ENCODE results near the gene TP53RK.

Gene TP53RK

DNA sequence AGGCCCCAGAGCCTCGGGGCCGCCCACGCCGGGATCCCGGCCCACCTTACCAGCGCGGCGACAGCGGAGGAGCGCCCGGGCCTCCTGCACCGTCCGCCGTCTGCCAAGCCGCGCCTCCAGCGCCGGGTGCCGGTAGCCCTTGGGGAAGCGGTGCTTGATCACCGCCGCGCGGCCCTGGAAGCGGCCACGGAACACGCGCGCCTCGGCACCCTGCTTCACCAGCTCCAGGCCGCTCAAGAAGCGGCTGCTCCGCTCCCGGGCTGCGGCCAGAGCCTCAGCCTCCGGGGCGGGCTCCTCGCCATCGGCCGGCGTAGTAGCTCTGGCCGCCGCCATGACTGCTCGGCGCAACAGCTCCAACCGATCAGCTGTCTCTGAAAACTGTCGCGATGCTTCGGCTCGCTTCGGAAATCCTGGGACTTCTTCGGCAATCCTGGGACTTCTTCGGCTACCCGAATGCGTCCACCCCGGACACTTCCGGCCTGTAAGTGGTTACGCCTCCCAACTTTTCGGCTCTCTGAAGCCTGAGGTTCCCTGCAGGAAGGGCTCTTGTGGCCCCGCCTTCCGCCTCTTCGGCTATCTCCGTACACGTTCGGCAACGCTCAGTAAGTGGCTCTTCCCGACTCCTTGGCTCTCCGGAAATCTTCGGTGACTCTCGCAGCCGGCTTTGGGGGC lies at the start of gene TP53RK:
Gene TP53RK, minus strand, starts transcription at position 363 of the 672 bp plus-strand sequence. Its CDS starts 30 bp downstream, at position 333.
- peak; percentile 100 for DNase-seq

DNA sequence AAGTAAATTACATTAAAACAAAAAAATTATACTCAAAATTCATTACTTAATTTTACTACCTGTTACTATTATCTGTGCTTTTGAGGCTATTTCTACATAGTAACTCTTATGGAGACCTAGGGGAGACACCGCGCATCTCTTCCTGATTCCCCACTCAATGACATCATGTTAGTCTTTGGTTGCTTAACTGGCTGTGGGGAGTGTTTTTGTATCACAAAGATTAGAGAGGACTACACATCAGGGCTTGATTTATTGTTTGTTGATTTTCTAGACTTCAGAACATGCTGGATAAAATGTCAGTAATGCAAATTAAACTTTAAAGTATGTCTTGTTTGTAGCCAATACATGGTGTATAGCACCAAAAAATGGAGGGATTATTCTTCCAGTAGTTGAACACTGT lies 46.2 kb upstream of the TP53RK start:
- no peak for DNase-seq

DNA sequence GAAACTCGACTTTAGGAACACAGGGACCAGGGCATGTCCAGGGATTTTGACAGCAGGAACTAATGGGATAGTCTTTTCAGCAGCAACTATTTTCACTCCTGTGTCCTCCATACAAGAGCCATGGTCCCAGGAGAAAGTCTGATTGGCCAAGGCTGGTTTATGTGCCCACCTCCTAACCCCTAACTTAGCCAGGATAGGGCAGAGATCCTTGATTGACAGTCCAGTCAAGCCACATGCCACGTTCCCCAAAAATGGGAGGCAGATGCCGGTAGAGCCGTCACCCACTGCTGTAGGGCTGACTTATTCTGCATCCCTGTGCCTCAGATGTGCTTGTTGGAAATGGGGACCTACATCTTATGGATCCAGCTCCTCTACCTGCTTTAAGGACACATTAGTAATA lies 42.5 kb upstream of the TP53RK start:
- no peak for DNase-seq

DNA sequence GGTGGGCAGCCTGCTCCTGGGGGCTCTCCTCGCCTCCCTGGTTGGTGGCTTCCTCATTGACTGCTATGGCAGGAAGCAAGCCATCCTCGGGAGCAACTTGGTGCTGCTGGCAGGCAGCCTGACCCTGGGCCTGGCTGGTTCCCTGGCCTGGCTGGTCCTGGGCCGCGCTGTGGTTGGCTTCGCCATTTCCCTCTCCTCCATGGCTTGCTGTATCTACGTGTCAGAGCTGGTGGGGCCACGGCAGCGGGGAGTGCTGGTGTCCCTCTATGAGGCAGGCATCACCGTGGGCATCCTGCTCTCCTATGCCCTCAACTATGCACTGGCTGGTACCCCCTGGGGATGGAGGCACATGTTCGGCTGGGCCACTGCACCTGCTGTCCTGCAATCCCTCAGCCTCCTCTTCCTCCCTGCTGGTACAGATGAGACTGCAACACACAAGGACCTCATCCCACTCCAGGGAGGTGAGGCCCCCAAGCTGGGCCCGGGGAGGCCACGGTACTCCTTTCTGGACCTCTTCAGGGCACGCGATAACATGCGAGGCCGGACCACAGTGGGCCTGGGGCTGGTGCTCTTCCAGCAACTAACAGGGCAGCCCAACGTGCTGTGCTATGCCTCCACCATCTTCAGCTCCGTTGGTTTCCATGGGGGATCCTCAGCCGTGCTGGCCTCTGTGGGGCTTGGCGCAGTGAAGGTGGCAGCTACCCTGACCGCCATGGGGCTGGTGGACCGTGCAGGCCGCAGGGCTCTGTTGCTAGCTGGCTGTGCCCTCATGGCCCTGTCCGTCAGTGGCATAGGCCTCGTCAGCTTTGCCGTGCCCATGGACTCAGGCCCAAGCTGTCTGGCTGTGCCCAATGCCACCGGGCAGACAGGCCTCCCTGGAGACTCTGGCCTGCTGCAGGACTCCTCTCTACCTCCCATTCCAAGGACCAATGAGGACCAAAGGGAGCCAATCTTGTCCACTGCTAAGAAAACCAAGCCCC lies 36.2 kb upstream of the TP53RK start:
- no peak for DNase-seq

DNA sequence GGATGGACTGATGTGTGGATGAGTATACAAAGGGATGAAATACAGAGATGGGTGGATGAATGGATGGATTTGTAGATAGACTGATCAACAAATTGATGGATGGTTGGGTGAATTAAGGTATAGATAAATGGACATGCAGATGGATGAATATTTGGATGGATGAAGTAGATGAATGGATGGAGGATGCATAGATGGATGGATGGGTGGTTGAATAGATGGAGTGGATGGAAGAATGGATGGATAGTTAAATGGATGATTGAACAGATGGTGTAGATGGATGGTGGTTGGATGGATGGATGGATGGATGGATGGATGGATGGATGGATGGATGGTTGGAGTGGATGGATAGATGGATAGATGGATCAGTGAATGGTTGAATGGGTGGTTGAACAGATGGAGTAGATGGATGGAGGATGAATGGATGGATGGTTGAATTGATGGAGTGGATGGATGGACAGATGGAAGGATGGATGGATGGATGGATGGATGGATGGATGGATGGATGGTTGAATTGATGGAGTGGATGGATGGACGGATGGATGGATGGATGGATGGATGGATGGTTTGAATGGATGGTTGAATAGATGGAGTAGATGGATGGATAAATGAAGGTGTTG lies 35.2 kb upstream of the TP53RK start:
- DNase-seq: no peak

DNA sequence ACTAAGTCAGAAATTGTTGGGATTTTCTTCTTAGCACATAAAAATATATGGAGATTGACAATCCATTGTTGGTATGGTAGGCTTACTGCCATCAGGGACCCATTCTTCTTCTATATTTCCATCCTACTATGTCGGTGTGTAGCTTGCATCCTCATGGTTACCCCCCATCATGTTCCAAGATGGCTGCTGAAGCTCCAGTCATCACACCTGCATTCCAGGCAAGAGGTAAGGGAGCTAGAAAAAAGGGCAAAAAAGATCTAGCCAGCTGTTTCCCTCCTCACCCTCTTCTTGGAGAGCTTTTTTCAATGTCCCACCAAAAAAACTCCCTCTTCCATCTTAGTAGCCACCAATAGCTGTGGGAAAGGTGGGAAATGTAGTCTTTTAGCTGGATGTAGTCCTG lies 33.8 kb upstream of the TP53RK start:
- no peak for DNase-seq

DNA sequence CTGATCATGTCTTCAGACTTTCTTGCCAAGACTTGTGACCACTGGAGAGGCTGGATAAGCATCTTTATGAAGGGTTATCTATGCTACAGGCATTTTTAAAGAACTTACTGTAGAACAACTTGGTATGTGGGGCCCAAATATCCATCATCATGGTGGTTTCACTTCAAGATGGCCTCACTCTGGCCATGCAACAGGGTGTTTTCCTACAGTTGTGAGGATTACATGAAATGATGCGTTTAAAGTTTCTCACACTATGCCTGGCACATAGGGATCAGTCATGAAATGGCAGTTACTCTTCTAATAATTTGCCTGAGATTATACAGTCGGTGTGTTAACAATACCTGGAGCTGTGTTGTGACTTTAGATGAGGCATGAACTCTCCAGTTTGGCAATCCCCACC lies 33.2 kb upstream of the TP53RK start:
- DNase-seq: no peak

DNA sequence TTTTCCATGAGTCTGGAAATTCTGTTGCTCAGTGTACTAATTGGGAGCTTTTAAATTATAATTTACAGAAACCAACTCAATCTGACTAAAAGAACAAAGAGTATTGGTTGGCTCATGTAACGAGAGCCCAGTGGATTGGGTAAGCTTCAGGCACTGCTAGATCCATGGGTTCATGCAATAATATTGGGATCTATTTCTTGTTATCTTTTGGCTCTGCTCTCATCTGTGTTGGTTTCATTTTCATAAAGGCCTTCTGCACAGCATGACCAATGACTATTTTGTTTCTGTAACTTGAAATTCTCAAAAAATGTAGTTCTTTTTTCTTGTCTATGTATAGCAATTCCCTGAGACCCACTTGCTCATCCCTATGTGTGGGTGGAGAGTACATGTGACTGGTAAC lies 32.2 kb upstream of the TP53RK start:
- DNase-seq: no peak

DNA sequence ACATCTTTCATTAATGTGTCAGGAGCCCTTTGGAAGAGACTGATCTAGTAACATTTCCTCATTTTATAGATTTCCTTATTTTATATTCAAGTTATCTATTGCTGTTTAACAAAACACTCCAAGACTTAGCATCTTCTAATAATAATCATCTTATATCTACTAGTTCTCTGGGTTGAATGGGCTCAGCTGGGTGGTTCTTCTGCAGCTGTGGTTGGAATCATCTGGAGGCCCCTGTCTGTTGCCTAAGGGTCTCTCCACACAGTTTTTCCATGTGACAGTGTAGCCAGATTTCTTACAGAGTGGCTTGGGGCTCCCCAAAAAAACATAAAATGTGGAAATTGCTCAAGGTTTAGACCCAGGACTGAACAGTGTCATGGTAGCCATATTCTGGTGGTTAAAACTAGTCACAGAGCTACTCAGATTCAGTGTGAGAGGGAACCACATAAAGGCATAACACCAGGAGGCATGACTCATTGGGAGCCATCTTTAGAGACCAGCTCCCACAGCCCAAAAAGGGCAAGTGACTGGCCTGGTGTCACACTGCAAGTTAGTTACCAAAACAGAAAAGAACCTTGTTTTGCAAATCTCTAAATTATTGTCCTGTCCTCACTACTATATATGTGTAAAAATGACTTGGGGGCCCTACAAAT lies 31.7 kb upstream of the TP53RK start:
- DNase-seq: no peak

DNA sequence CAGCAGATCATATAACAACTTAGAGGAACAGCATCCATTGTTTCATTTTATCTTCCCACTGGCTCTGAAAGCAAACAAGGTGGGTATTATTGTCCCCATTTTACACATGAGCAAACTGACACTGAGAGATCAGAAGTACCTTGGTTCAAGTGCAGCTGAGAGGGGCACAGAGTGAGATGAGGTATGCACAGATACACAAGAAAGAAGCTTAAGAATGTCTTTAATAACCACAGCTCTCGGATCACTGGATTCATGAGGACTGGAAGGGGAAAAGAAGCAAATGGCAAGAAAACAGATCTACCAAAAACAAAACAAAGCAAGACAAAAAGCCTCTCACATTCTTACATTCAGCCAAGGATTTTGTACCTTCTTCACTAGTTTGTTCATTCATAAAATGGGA lies 30.8 kb upstream of the TP53RK start:
- DNase-seq: no peak

DNA sequence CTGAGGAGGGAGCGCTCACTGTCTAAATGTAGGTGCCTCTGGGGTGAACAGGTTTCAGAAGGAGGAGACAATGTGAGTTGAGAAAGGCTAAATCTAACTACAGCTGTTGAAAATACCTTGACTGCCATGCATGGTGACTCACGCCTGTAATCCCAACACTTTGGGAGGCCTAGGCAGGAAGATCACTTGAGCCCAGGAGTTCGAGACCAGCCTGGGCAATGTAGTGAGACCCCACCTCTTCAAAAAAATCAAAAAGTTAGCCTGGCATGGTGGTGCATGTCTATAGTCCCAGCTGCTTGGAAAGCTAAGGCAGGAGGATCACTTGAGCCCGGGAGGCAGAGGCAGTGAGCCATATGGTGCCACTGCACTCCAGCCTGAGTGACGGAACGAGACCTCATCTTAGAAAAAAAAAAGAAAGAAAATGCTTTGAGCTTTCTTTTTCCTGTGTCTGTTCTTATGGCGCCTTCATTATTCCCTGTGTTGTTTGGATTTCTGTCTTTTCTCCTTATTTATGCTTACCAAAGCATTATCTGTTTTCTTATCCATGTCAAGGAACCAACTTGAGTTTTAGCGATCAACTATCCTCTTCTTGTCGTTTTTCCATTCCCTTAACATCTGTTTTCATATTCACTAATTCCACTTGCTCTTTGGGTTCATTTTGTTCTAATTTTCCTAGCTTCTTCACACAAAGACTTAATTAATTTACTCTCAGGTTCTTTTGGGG lies 28.7 kb upstream of the TP53RK start:
- DNase-seq: no peak

DNA sequence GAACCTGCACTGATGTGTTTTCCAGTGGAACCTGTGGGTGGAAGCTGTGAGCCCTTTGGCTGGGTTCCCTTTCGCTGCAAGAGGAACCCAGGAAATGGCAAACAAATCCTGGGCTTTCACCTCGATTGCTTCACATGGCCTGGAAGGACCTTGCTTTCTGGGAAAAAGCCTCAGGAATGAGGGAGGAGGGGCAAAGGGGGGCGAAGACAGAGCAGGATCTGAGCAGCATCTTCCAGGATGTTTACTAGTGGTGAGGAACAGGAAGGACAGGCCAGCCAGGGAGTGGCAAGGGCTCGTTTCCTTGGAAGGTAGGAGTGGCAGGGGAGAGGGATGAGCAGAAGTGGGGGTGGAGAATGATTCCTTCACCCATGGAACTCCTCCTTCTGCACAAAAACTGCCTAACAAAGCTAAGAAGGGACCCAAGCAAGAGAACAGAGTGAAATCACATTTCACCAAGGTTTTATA lies 26.1 kb upstream of the TP53RK start:
- DNase-seq: peak; percentile 92

DNA sequence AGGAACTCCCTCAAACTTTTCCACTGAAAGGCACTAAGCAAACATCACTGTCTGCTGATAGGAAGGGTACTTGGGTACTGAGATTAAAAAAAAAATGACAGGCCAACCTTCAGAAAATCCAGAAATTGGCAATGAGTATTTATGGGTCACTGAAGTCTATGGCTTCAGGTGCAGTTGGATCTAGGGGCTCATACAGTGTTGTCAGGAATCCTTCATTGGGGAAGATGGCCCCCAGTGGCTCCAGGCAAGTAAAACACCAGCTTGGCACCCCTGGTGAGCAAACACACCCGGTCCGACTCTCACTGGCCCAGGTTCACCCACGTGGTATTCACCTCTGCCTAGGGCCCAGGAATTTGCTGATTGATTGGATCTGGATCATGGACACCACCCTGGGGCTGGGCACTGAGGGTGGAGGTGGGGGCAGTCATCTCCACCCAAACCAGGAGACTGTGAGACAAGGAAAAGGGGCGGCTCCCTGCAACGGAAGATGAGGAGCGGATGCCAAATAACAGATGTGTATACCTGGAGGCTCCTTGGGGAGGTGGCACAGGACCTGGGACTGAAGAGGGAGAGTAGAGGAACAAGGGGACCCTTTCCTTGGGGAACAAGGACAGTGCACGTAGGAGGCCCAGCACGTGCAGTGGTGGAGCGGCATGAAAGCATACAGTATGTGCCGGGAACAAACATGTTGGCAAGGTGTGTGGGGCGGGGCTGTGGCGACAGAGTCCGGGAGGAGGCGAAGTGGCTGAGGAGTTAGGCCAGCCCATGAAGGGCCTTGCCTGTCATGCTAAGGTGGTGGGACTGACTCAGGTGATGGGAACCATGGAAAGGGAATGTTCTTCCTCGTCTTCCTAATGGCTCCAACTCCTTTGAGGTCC lies 25.0 kb upstream of the TP53RK start:
- no peak for DNase-seq

DNA sequence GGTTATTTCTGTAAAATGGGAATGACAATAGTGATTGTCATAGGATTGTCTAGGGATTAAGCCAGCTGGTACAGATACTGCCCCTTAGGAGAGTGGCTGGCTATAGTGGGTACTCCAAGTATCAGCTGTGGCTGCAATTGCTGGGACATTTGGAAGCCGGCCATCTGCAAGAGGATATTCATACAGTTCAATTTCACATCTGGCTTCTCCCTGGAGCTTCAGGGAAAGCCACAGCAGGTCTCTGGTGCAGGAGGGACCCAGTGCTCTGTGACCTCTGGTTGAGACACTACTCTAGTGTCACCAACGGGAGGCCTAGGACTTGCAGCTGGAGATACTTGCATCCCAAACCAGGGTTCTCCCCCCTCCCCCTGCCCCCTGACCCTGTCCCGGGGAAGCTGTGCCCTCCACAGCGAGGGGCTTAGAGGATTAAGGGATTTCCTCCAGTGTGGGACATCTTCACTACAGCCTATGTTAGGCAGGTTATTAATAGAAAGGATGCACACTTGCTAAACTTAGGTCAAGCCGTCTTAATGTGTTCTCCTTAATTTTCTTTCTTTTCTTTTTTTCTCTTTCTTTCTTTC lies 22.9 kb upstream of the TP53RK start:
- DNase-seq: no peak

DNA sequence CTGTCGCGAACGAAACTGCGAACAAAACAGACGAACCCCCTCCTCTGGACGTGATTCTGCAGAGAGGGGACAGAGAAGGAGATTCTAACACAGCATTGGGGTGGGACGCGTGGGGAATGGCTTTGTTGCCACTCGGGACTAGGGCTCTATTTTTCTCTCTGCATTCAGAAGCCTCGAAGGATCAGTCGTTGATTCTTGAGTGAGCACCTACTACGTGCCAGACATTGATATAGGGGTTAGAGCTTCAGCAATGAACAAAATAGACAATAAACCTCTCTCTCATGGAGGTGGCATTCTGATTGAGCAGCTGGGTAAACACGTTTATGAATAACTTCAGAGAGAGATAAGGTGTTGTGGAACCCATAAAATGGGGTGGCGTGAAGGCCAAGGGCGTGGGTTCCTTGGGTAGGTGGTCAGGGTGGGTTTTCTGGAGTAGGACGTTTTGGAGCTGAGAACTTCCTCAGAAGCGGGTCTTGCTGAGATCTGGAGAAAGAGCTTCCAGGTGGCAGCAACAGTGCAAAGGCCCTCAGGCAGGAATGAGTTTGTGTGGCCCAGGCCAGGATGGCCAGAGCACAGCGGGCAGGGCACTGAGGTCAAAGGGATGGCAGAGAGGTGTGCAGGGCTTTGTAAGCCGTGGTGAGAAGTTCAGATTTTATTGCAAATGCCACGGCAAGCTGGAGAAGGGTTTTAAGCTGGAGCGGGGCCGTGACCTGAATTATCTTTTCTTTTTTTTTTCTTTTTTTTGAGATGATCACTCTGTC lies 21.1 kb upstream of the TP53RK start:
- DNase-seq: no peak

DNA sequence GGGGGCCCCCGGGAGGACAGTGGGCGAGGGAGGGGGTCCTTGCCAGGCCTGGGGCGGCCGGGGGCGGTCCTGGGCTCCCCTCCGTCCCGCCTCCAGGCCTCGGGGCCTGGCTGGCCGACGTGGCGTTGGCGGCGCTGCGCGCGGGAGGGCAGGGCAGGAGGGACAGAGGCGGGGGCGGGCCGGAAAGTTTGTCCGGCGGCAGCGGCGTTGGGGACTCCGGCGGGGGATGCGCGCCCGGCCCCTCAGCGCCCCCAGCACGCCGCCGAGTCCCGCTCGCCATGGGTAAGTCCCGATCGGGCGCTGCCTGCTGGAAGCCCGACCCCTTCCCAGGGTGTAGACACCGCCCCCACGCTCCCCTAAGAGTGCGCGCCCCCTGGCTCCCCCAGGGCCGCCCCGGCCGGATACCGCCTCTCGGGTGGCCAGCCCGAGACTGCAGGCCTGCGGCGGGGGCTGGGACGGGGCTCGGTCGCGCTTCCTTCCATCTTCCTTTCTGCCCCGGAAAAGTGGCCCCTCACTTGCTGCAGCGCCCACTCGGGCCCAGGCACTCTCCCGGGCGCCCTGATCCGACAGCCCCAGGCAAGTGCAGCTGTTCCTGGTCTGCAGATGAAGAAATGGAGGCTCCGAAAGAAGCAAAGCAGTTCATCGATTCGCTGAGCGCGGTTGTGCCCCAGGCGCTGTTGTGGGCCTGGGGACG lies 20.4 kb upstream of the TP53RK start, which contains the start of gene SLC2A10:
Gene SLC2A10, plus strand, starts transcription at position 191 of the 694 bp plus-strand sequence. Its CDS starts 88 bp downstream, at position 279.
- peak; percentile 59 for DNase-seq

DNA sequence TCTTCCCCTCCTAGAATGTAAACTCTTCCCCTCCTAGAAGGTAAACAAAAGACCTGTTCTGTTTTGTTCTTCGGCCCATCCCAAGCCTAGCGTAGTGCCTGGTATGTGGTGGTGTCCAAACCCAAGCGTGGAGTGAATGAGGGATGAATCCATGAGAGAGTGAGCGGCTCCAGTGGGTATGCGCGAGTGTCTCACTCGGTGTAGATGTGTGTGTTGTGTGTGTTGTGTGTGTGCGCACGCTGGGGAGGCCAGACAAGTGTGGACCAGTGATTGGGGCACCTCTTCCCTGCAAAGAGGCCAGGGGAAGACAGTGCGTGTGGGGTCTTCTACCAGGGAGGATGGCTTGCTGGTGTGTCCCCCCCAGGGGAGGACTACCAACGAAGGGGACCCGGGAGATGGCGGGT lies 19.8 kb upstream of the TP53RK start:
- no peak for DNase-seq

DNA sequence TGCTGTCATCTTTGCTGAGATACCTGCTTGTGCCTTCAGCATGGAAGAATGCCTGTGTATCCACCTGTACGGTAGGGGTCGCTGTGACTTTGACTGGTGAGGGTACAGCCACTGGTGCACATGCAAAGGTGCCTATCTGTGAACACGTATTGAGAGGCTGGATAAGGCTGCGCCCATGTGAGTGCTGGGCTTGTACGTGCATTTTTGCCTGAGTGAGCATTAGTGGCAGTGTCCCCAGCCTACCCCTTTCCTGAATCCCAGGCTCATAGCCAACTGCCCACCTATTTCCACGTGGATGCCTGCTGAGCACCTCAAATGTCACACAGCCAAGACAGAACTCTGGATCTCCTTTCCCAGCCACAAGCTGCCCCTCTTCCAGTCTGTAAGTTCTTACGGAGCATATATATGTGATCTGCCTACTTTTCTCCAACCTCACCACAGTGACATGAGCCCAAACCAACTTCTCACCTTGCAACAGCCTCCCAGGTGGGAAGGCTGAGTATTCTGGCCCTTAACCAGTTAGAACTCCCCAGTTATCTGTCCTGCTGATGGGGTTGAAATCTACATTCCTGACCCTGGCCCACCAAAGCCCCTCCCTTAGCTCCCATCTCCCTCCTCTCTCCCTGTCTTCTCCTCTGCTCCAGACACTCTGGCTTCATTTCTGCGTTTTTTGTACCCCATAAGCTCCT lies 19.1 kb upstream of the TP53RK start:
- DNase-seq: no peak

DNA sequence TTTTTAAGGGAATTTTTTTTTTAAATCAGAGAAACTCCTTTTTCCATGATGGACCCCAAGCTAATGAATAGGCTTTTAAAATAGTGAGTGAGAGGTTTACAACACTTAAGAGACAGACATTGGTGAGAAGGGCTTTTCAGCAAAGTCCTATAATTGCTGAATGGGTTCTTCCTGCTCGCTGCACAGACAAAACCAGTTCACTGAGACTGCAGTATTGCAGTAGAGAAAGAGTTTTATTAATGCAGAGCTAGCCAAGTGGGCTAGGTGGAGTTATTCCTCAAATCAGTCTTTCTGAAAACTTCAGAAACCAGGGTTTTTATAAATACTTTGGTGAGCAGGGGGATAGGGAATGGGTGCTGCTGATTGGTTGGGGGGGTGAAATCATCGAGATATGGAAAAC lies 17.0 kb upstream of the TP53RK start:
- no peak for DNase-seq
